Activated naive CD8-positive, alpha-beta T cell treated with anti-CD3 and anti-CD28 coated beads, Interleukin-2, amount 50 U/mL, for 16 hours (primary cell): ENCODE data around the gene SLC26A6.
A peak's percentile ranks its signal among the peaks of the same experiment; 100 is the strongest.

ENCODE experiments used
- DNase-seq: peaks from one replicate; pipeline ENCODE4 v3.0.0-alpha.2; 2020; ENCODE audit warnings: low read depth, low spot score

The SLC26A6 gene

DNA sequence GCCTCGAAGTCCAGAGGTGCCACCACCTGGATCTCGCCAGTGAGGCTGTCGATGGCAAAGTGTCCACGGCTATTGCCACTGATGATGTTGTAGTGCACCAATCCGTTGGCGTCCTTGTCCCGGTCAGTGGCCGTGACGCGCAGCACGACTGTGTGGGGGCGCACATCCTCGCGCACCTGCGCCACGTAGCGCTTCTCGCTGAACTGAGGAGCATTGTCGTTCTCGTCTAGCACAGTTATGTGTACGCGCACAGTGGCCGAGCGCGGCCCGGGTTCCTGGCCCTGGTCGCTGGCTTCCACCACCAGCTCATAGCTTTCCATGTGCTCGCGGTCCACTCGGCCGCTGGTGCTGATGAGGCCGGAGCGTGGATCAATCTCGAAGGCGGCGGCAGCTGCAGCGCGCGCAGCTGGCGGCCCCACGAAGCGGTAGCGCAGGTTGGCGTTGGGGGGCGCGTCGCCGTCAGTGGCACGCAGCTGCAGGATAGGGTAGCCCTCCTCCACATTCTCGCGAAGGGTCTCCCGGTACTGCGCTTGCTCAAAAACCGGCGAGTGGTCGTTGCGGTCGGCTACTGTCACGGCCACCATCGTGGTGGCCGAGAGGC lies 25.6 kb upstream of the SLC26A6 start:
- no peak for DNase-seq

DNA sequence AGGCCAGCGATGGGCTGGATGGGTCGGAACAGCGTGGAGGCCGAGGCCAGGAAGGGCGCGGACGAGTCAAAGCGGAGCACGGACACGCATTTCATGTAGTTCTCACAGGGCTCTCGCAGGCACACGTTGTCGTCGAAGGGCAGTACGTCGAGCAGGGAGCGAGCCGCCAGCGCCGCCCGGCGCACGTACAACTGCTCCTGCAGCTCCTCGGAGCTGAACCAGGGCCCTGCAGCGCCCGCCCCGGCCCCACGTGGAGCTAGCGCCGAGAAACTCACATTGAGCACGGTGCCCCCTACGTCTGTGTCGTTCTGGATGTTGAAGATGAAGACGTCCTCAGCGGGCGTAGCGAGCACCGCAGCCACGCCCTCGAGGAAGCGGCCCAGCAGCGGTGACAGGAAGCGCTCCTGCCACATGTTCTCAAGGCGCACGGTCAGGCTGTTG lies 21.6 kb upstream of the SLC26A6 start:
- no peak for DNase-seq

DNA sequence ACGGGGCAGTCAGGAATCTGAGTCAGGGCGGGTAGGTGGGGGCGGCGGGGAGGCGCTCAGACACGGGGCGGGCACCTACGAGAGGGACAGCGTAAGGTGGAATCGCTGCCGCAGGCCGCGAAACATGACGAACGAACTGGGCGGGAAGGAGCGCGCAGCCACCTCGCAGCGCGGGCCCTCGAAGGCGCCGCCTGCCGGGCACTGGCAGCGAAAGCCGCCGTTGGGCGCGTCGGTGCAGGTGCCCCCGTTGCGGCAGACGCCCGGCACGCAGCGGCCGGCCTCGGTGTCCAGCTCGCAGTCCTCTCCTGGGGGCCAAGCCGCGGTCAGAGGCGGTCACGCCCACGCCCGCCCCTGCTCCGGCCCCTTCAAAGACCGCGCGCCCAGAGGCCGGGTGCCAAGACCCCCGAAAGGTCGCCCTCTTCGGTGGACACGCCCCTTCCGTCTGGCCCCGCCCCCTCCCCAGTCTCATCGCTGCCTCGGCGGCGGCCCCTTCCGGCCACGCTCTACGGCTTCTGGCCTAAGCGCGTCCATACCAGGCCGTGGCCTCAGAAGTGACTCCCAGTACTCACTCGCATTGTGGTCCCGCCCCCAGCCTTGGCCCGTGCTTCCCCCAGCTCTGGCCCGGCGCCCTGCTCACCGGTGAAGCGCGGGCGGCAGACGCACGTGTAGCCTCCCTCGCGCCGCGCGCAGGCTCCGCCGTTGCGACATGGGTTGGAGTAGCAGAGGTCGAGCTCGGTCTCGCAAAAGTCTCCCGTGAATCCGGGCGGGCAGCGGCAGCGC lies 21.0 kb upstream of the SLC26A6 start:
- DNase-seq = peak; percentile 63

DNA sequence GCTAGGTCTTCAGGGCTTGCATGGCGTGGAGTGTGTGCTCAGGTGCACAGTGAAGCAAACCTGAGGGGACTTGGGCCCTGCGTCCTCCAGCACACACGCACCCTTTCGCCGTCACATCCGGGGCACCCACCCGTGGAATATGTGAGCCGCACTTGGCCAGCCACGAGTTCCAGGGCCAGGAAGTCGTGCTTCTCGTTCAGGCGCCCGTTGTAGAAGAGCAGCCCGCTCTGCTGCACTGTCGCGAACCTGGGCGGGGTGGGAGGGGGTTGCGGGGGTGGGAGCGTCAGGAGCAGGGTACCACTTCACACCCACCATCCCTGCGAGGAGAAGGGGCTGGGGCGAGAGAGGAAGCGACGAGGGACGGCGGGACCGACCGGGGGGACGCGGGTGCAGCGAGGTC lies 20.3 kb upstream of the SLC26A6 start:
- DNase-seq = peak; percentile 33

DNA sequence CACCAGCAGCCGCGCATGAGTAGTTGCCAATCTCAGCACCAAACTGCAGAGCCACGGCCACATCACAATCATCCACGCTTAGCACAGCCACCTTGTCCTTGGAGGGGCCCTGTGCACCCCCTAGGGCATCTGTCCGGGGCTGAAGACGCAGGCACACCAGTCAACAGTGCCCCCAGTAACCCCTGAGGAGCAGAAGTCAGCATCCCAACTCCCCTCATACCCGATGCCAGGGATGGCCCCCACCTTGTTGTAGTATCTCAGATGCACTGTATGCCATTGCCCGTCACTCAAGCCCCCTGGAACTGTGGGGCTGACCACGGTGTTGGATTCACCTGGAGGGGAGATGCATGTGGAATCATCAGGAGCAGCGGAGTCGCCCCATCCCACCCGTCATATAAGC lies 19.8 kb upstream of the SLC26A6 start:
- DNase-seq = no peak

DNA sequence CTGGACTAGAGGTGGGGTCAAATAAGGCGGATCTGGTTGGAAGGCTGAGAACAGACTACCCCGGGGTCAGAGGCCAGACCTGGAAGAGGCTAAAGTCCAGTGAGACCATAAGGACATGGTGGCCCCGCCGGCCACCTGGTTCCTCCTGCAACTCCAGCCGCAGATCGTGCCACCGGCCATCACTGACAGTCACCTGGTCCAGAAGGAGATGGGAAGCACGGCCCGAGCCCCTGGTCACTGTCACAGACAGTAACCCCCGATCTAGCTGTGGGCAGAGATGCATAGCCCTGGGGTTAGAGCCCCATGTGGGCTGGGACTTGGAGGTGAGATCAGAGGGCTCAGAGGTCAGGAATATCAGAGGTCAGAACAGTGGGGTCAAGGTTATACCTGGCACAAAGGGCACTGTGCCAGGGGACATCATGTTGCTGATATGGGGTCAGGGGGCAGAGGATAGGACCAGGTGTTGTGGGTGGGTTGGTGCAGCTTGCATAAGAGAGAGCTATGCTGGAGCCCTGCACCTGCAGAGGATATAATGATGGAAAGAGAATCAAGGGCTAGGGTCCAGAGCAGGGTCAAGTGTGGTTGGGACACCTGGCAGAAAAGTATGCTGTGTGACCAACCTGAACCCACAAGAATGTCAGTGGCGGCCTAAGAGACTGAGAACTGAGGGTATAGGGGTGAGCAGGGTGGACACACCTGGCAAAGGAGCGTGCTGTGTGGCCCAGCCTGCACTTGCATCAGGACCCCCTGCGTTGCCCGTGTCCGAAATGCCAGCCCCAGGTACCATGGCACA lies 17.9 kb upstream of the SLC26A6 start:
- DNase-seq = no peak

DNA sequence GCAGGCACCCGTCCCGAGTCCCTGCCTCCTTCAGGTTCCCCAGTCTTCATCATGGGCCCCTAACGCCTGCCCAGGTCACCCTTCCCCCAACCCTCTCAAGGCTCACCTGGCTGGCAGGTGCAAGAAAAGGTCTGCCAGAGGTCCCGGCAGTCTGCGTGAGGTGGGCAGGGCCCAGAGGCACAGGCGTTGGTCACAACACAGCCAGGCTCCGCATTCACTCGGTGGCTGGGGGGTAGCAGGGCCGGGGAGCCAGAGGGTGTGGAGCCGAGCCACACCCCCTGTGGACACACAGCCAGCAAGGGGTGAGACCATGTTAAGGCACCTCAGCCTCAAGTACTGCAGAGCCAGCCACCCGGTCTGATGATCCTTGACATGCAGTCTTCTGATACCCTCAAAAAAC lies 16.5 kb upstream of the SLC26A6 start:
- no peak for DNase-seq

DNA sequence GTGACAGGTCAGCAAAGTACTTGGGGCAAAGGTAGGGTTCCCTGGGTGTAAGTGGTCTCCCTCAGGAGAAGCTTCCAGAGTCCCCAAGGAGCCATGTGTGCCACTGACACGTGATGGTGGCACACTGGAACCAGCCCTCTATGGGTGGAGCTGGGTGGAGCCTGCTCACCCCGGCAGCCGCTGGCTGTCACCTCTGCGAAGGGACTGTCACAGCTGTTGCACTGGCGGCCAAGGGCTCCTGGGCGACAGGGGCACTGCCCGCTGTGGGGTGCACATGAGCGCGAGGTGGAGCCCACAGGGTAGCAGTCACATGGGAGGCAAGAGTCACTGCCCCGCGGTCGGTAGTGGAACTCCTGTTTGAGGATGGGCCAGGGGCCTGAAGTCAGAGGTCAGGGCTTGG lies 15.5 kb upstream of the SLC26A6 start:
- no peak for DNase-seq

DNA sequence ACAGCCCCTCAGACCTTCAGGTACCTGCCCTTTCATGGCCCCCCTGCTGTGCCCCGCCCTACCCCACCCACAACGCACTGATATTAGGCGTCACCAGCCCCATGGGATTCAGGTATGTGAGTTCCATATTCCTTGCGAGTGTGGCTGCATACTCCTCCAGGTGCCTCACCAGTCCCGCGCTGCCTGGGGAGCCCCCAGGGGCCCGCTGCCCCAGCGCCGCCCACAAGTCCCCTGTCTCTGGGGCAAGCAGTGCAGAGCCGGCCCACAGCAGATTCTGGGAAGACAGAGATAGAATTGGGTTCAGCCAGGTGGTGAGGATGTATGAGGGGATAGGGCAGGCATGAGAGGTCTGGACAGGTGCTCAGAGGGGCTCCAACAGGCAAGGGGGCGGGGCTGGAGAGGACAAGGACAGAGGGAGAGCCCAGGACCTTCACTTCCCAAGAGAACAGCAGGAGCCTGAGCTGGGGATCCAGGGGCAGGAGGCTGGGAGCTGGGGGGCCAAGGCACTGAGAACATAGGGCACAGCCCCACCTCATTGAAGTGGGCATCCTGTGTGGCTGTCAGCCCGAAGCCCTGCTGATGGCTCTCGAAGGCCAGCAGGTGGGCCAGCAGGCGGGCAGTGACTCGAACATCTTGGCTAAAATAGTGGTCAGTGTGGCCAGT lies 13.1 kb upstream of the SLC26A6 start:
- DNase-seq = no peak

DNA sequence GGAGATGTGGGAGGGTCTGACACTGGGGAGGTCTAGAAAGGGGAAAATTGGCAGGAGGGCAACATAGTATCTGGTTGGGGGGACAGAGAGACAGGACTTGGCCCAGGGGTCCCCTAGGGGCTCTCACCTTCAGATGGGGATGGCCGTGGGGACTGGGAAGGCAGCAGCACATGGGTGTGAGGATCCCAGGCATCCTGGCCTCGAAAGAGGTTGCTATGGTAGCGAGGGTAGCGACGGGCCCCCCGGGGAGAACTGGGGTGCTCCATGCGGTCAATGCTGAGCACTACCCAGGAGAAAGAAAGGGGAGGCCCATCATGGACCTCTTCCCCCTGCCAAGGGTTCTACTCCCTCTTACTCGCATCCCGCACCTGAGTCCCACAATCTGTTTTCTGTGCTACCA lies 12.5 kb upstream of the SLC26A6 start:
- DNase-seq = no peak

DNA sequence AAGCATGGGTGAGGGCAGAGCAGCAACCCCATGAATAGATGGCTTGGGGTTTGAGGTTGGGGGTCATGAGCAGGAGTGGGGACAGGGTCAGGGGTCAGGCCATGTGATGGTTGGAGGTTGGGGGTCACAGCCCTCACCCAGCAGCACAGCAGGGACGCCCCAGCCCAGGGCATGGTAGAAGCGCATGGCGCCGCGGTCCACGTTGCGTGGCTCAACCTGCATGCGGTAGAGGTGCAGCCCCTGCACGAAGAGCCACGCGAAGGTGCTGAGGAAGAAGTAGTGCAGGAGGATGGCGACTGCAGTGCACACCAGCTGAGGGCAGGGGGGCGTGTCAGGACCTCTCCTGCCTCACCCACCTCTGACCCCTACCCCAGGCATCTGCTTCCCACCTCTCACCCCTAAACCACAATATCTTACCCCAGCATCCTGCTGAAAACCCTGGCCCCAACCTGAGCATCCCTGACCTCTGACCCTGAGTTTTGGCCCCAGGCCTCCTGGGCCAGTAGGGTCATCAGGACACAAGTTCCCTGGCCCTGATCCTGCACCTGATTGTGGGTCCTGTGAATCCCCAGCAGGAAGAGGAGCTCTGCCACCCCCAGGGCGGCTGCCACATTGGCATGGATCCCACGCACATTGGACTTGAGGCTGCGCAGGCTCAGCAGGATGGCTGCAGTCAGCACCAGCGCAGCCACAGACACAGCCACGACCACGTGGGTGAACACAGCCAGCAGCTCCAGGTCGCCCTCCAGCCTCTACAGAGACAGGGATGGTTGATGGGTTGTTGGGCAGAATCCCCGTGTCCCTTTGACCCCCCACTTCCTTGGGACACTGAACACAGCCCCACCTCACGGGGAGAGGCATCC lies 9.9 kb upstream of the SLC26A6 start:
- no peak for DNase-seq

DNA sequence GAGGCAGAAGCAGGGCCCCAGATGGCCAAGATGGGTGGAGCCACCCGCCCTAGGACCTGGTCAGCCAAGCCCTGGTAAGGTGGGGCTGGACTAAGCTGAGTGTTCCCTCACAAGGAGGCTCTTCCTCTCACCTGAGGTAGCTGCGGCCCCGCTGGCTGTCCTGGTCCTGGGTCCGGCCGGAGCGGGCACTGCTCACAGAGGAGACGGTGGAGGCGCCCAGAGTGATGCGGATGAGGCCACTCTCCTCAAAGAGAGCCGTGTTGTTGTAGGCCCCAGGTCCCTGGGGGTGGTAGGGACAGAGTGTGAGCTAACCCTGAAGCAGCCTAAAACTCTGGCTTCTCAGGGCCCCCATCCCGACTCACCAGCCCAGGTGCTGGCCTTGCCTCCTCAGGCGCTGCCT lies 7.3 kb upstream of the SLC26A6 start:
- DNase-seq = no peak

DNA sequence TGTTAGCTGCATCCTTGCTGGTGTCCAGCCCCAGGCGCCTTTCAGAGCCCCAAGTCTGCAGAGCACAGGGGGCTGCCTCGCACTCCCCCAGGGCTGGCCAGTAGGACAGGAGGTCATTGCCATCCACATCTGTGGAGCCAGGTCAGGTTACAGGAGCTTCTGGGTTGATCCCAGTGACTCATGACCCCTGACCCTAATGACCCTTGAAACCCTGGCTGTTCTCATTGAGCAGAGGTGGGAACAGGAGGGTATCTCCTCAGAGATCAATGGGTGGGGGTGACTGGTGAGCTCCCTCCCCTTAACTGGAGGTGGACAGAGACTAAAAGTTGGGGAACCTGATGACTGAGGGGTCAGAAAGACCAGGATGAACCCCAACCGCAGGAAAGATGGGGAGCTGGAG lies 6.1 kb upstream of the SLC26A6 start:
- no peak for DNase-seq

DNA sequence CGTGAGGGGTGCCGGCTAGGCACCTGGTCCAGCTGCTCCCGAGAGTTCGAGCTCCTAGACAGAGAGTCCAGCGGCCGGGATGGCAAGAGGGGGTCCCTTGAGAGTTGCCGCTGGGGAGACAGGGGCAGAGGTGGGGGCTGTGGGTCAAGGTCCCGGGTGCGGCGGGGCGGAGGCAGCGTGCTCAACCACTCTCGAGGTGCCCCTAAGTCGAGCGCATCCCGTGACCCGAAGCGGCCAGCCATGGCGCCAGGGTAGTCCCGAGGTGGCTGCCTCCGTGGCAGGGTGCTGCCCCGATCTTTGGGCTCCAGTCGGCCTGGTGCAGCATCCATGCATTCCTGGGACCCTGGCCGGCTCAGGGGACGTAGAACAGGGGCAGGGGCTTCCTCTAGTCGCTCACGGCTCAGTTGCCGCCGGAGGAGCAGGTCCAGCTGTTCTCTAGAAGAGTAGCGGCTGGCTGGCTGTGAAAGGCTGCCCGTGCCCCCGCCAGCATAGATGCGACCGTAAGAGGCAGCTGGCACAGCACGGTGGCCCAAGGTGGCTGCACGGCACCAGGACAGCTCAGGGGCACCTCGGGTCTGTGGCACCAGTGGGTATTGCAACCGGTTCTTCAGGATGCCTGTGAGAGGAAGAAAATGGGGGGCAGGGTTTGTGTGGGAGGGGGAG lies 4.8 kb upstream of the SLC26A6 start:
- DNase-seq = no peak

DNA sequence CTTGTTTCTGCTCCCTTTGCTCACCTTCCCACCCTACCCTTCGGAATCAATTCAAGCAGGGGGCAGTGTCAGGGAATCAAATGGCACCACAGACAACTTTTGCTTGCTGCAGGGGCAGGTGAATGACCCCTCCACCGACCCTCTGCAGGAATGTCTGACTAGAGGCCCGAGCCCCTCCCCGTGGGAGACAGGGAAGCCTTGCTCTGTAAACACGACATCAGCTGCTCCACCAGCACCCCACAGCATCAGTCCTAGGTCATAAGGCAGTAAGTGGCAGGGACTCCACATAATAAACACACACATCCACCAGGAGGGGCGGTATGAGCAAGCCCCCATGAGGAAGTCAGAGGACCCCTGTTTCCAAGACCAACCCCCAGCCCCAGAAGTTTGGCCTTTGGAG lies 2.0 kb upstream of the SLC26A6 start:
- DNase-seq = no peak

DNA sequence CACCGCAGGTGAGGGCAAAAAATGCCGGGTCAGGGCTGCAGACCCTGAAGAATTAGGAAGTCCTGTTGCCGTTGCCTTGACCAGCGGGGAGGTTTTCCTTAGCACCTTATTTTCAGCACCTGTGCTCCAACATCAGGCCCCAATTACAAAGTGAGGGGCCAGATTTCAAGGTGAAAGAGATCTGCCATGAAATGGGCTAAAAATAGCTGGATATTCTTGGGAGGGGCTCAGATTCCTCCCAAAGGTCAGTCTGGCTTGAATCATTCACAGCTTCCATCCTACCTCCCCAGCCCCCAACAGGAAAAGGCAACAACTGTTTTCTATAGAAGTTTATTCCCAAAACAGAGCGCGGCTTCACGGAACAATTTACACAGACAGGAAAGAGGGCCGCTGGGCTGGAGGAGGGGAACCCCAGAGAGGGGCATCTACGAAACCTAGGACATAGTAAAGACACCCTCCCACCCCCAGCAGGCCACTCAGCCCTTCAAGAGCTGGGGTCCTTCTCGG lies 941 bp upstream of the SLC26A6 start:
- DNase-seq = no peak

DNA sequence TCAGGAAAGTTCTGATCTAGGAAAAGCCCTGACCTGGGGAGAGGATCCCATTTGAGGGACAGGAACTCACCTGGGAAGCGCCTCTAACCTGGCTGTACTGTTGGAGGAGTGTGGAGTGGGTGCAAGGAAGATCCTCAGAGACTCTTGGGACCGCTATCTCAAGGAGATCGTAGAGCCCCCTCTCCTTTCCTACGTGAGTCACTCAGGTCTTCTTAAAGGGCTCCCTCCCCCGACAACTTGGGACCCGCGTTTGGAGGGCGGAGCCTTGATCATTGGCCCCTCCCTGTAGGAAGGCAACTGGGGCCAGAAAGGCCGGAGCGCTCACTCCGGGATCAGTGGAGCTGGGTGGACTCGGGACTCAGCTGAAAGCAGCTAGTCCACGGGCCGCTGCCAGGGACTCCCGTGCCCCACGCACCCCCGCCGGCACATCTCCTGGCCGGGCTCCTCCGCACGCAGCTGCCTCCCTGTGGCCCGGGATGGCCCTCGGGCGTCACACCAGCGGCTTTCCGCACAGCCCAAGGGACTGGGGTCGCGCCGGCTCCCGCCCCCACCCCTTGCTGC lies 520 bp downstream of the SLC26A6 start:
- DNase-seq = peak; percentile 31

DNA sequence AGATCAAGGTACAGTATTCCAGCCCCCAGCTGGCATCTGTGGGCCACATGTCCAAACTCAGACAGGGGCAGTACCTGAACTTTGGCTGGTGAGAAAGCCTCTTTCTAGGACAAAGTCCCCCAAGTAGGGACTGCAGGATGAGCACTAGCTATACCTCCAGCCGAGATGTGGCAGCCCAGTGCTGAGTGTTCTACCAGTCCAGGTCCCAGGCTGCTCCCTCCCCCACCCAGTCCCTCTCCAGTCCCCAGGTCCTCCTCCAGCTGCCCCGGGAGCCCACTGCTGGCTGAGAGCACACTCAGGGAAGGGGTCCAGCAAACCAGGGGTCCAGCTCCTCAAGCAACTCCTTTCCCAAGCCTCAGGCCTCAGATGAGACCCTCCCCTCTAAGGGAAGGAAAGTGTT lies 1.5 kb downstream of the SLC26A6 start:
- DNase-seq = no peak

DNA sequence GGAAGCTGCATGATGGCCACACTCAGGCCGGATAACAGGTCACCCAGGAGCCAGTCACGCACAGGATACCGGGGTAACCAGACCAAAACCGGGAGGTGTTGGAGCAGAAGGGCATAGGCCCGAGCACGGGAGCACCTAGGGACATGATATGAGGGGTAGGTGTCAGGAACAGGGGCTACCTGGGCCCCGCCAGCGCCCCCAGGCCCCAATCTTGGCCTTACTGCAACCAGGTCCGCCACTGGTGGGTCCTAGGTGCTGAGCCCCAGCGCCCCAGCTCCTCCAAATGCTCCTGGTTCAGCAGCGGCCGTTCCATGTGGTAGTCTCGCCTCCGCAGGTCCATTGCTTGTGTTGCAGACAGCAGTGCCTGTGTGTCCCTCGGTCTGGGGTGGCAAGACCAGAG lies 2.0 kb downstream of the SLC26A6 start:
- no peak for DNase-seq
